Mononuclear cell (primary cell): ENCODE measurements around the gene IYD. TPM values are rescaled to one million over a fixed set of nuclear protein-coding genes. Genes with fewer than 3 reads are reported as not detected.

Experiments used
- H3K27me3 ChIP-seq: 2 replicates; pipeline ENCODE4 v1.6.0; 2011; ENCODE audit warnings: low read length, control low read depth; ENCODE audit not compliant: insufficient read depth
- H3K4me1 ChIP-seq: 2 replicates; pipeline ENCODE4 v1.5.1; 2011; ENCODE audit warnings: mild to moderate bottlenecking, low read length, control low read depth; ENCODE audit not compliant: insufficient read depth
- H3K4me3 ChIP-seq: 2 replicates; pipeline ENCODE4 v1.5.1; 2011; ENCODE audit warnings: mild to moderate bottlenecking, low read length, moderate library complexity
- H3K9me3 ChIP-seq: 2 replicates; pipeline ENCODE4 v1.5.1; 2011; ENCODE audit warnings: low read depth, mild to moderate bottlenecking, control low read depth, low read length
- total RNA-seq: library from RNA; depleted of rRNA; stranded (reverse); fragments of >200 nt; gene quantifications from one replicate; pipeline ENCODE4 v1.2.3, GENCODE V29; 2012

The IYD gene
- total RNA-seq, 1 donor = not detected

- H3K27me3 ChIP-seq = no peaks in the 10 kb centered on the region
- no peaks in the 10 kb centered on the region for H3K4me1 ChIP-seq
- no peaks in the 10 kb centered on the region for H3K9me3 ChIP-seq
- H3K4me3 ChIP-seq = no peak overlapping the region
These were observed 83.8 kb downstream of the IYD start for GRCh38 chr6:150452428-150453243.

DNA sequence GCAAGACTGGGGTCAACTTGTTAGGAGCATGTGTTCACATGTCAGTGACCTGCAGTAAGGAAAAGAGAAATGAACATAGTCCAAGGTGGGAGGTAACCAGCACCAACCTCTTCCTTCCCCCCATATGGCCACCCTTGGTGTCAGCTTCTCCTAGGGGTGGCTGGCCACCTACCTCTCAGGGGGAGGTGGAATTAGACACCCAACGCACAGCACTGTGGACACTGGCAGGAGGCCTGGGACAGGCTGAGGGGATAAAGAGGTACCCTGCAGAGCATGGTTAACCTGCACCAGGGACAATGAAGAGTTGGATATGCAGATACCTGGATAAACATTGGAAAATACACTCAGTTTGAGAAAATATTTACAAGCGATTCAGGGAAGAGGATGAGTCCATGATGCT, 84.5 kb downstream of the IYD start:
- H3K4me3 ChIP-seq = no peak overlapping the region
- H3K4me1 ChIP-seq = no peaks in the 10 kb centered on the region
- H3K27me3 ChIP-seq = no peaks in the 10 kb centered on the region
- H3K9me3 ChIP-seq = no peaks in the 10 kb centered on the region

Other genes starting within 250 kb of the IYD start
- 0.21 TPM for gene PPP1R14C, start 226.0 kb upstream of the IYD start, total RNA-seq
- 12.5 TPM for gene PLEKHG1, start 230.9 kb downstream of the IYD start, total RNA-seq